NT2/D1 (cell line): ENCODE measurements around the gene TEX11.

ENCODE experiments used
- DNase-seq: peaks from one replicate; pipeline ENCODE4 v3.0.0-alpha.2; 2011; ENCODE audit warnings: low read depth, low spot score
- H3K27me3 ChIP-seq: 2 replicates; pipeline ENCODE4 v1.6.0; 2011; ENCODE audit warnings: mild to moderate bottlenecking; ENCODE audit not compliant: insufficient read length, insufficient read depth
- H3K36me3 ChIP-seq: 2 replicates; pipeline ENCODE4 v1.6.1; 2011; ENCODE audit warnings: mild to moderate bottlenecking, low read length, mixed read lengths; ENCODE audit not compliant: insufficient read depth, insufficient read length
- H3K4me1 ChIP-seq: 2 replicates; pipeline ENCODE4 v1.5.1; 2011; ENCODE audit not compliant: insufficient read depth, insufficient read length
- H3K4me3 ChIP-seq: 2 replicates; pipeline ENCODE4 v1.5.1; 2011; ENCODE audit warnings: low read depth; ENCODE audit not compliant: insufficient read length
- H3K9ac ChIP-seq: 2 replicates; pipeline ENCODE4 v1.6.0; 2011; ENCODE audit warnings: low read depth; ENCODE audit not compliant: insufficient read length
- H3K9me3 ChIP-seq: 2 replicates; pipeline ENCODE4 v1.5.1; 2011; ENCODE audit warnings: mild to moderate bottlenecking, low read length; ENCODE audit not compliant: insufficient read depth
- SUZ12 ChIP-seq: IDR thresholded peaks from 2 replicates; pipeline ENCODE4 v1.6.1; 2011; ENCODE audit not compliant: insufficient read length, insufficient read depth; ENCODE audit errors: extremely low read depth
- YY1 ChIP-seq: IDR thresholded peaks from 2 replicates; pipeline ENCODE4 v1.6.1; 2011; ENCODE audit not compliant: insufficient read length, insufficient read depth
- ZNF274 ChIP-seq: IDR thresholded peaks from 2 replicates; pipeline ENCODE4 v1.6.1; 2011; ENCODE audit warnings: mild to moderate bottlenecking, low read depth, low read length

The TEX11 gene

DNA sequence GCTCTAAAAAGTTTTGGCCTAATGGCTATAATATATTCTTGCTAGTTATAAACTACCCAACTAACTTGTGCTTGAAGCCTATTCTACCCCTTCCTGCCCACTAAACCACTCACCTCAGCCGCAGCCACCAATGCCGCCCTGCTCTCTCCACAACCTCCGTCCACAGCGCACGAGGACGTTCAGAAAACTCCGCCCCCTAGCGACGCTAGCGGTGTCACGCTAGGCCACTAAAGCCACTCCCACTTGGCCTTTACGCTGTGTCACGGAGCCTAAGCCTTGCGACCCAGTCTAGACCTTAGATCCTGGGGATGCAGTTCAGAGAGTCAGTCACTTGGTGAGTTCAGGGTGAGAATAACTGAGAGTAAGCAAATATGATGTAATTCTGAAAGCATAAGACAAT lies at the start of gene TEX11:
Gene TEX11 (minus strand): TSS at position 171 of the 400 bp plus-strand sequence. CDS start 922 bp downstream, outside the sequence.
- no peak within 1 kb of the TSS for H3K9ac ChIP-seq
- TF ChIP-seq ZNF274, result no peak
- no peak for TF ChIP-seq SUZ12
- no peak for TF ChIP-seq YY1
- H3K4me3 ChIP-seq, result no peak within 1 kb of the TSS
- no peaks in the 10 kb centered on the region for H3K36me3 ChIP-seq
- no peak for DNase-seq
- H3K9me3 ChIP-seq, result no peaks in the 10 kb centered on the region
- H3K4me1 ChIP-seq, result no peaks in the 10 kb centered on the region
- no peaks in the 10 kb centered on the region for H3K27me3 ChIP-seq

DNA sequence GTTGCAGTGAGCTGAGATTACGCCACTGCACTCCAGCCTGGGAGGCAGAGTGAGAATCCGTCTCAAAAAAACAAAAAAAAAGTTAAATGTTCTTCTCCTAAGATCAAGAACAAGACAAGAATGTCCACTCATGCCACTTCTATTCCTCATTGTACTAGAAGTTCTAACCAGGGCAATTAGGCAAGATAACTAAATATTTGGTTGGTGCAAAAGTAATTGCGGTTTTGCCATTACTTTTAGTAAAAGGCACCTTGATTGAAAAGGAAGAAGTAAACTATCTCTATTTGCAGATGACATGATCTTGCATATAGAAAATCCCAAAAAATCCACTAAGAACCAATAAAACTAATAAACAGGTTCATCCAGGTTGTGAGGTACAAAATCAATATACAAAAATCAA lies 46.4 kb upstream of the TEX11 start:
- Histone ChIP-seq H3K4me1 (no peaks in the 10 kb centered on the region), H3K9ac (no peak overlapping the region), H3K27me3 (no peaks in the 10 kb centered on the region), H3K4me3 (no peak overlapping the region), H3K9me3 (no peaks in the 10 kb centered on the region), H3K36me3 (no peaks in the 10 kb centered on the region)
- no peak for TF ChIP-seq SUZ12
- no peak for TF ChIP-seq ZNF274
- no peak for TF ChIP-seq YY1
- no peak for DNase-seq

- H3K4me1 ChIP-seq, result peaks cover 4% of the 10 kb centered on the region
- no peak for DNase-seq
- H3K36me3 ChIP-seq, result peaks cover 22% of the 10 kb centered on the region
- no peak for TF ChIP-seq SUZ12
- no peak for TF ChIP-seq YY1
- no peak for TF ChIP-seq ZNF274
- no peaks in the 10 kb centered on the region for H3K27me3 ChIP-seq
- H3K4me3 ChIP-seq, result no peak overlapping the region
- H3K9me3 ChIP-seq, result no peaks in the 10 kb centered on the region
- no peak overlapping the region for H3K9ac ChIP-seq
Observed at GRCh38 chrX:70924294-70924911, 15.9 kb upstream of the TEX11 start.

DNA sequence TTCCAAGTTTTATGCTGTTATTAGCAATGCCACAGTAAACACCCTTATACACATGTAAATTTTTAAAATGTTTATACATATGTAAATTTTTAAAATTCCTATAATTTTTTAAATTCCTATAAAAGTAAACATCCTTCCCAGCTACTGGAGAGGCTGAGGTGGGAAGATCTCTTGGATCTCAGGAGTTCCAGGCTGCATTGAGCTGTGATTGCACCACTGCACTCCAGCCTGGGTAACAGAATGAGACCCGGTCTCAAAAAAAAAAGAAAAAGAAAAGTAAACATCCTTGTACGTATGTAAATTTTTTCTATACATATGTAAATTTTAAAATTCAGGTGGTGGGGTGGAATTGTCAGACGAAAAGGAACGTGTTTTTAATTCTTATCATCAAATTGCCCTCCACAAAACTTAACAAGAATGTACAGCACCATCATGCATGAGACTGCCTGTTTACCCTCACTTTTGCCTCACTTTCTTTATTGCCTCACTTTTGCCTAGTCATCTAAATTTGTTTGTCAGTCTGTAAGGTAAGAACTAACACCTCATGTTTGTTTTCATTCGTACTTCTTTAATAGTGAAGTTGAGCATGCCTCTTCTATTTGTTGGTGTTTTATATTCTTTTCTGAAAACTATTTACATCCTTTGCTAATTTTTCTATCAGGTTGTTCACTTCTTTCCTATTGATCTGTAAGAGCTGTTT lies 14.4 kb upstream of the TEX11 start:
- TF ChIP-seq YY1 (no peak), SUZ12 (no peak), ZNF274 (no peak)
- Histone ChIP-seq H3K9me3 (no peaks in the 10 kb centered on the region), H3K9ac (no peak overlapping the region), H3K36me3 (peaks cover 20% of the 10 kb centered on the region), H3K27me3 (no peaks in the 10 kb centered on the region), H3K4me3 (no peak overlapping the region), H3K4me1 (no peaks in the 10 kb centered on the region)
- DNase-seq, result no peak

DNA sequence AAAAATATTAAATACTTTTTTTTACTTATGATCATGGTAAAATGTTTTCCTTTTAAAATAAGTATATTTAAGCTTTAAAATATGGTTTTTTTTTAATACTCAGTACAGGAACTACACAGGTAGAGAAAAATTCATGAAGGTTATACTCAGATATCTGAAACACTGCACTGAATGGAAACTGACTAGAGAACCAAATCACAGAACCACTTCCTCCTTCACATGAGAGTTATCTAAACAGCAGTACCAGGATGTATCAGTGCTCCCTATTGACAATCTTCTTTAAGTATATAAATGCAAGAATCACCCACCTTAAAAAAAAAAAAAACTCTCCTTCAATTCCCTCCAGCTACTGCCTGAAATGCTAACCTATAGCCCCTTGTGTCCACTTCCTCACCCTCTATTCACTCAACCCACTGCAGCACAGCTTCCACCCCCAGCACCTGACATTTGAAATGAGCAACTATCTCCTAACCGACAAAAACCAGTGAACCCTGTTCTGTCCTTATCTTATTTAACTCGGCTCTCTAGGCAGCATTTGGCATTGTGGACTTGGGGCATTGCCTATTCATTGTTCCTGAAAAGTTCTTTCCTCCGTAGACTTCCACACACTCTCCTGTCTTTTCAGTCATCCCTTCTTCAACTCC lies 13.3 kb upstream of the TEX11 start:
- peaks cover 11% of the 10 kb centered on the region for H3K36me3 ChIP-seq
- H3K4me1 ChIP-seq, result no peaks in the 10 kb centered on the region
- no peak overlapping the region for H3K9ac ChIP-seq
- no peaks in the 10 kb centered on the region for H3K9me3 ChIP-seq
- TF ChIP-seq YY1 (no peak), SUZ12 (no peak)
- H3K27me3 ChIP-seq, result no peaks in the 10 kb centered on the region
- no peak for DNase-seq
- no peak overlapping the region for H3K4me3 ChIP-seq

- Histone ChIP-seq H3K36me3 (no peaks in the 10 kb centered on the region), H3K4me1 (no peaks in the 10 kb centered on the region), H3K9me3 (no peaks in the 10 kb centered on the region), H3K9ac (no peak overlapping the region), H3K27me3 (no peaks in the 10 kb centered on the region), H3K4me3 (no peak overlapping the region)
- DNase-seq, result no peak
- no peak for TF ChIP-seq YY1
- no peak for TF ChIP-seq ZNF274
- no peak for TF ChIP-seq SUZ12
Observed at GRCh38 chrX:70916754-70917153, 8.2 kb upstream of the TEX11 start.

GRCh38 chrX:70907900-70908299 lies 611 bp downstream of the TEX11 start:
- Histone ChIP-seq H3K4me3 (no peak overlapping the region), H3K36me3 (no peaks in the 10 kb centered on the region), H3K9ac (no peak overlapping the region), H3K9me3 (no peaks in the 10 kb centered on the region), H3K27me3 (no peaks in the 10 kb centered on the region), H3K4me1 (no peaks in the 10 kb centered on the region)
- no peak for DNase-seq
- TF ChIP-seq ZNF274 (no peak), SUZ12 (no peak), YY1 (no peak)
